GM12864 (cell line): ENCODE measurements around the gene ADGRG6.

ENCODE experiments used
- DNase-seq: peaks from one replicate; pipeline ENCODE4 v3.0.0-alpha.2; 2011; ENCODE audit warnings: low read depth
- H3K4me3 ChIP-seq: 2 replicates; pipeline ENCODE4 v1.5.1; 2011; ENCODE audit warnings: mild to moderate bottlenecking, low read depth, low read length, control low read depth
- CTCF ChIP-seq: IDR thresholded peaks from 2 replicates; pipeline ENCODE4 v1.5.1; 2011; ENCODE audit warnings: low read depth, mild to moderate bottlenecking, moderate library complexity, low read length, control low read depth, inconsistent platforms; ENCODE audit errors: missing control alignments

The ADGRG6 gene

GRCh38 chr6:142373268-142374090 is 71.7 kb downstream of the ADGRG6 start:
- no peak for DNase-seq
- no peak overlapping the region for H3K4me3 ChIP-seq
- no peak for TF ChIP-seq CTCF

DNA sequence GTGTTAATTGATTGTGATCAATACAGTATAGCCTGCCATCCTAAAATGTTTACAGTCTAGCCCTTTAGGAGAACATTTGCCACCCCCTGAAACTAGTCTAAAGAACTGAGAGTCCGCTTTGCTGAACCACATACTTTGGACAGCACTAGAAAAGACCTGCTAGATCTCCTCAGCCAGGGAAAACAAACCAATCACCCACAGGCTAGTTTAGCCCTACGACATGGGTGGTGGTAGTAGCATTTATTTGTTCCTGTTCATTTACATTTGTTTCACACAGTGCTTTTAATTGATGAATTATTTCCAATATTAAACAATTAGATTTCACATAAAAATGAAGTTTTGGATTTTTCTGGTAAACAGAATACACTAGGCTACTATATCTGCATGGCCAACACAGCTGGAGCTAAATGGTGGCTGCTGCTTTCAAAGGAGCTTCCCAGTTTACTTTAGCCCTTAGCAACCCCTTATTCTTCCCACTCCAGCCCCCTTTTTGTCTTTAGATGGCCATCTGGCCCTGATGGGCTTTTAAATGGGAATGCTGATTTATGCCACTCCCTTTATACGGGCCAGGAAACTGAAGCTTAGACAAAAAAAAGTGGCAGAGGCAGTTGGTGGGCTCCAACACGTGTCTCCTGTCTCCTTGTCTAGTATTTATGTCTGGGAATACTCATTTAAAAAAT is 72.4 kb downstream of the ADGRG6 start:
- no peak for TF ChIP-seq CTCF
- DNase-seq, result no peak
- no peak overlapping the region for H3K4me3 ChIP-seq

GRCh38 chr6:142374965-142375733 is 73.3 kb downstream of the ADGRG6 start:
- no peak overlapping the region for H3K4me3 ChIP-seq
- no peak for TF ChIP-seq CTCF
- DNase-seq, result no peak

GRCh38 chr6:142376115-142376514 is 74.3 kb downstream of the ADGRG6 start:
- no peak for TF ChIP-seq CTCF
- H3K4me3 ChIP-seq, result no peak overlapping the region
- DNase-seq, result no peak

DNA sequence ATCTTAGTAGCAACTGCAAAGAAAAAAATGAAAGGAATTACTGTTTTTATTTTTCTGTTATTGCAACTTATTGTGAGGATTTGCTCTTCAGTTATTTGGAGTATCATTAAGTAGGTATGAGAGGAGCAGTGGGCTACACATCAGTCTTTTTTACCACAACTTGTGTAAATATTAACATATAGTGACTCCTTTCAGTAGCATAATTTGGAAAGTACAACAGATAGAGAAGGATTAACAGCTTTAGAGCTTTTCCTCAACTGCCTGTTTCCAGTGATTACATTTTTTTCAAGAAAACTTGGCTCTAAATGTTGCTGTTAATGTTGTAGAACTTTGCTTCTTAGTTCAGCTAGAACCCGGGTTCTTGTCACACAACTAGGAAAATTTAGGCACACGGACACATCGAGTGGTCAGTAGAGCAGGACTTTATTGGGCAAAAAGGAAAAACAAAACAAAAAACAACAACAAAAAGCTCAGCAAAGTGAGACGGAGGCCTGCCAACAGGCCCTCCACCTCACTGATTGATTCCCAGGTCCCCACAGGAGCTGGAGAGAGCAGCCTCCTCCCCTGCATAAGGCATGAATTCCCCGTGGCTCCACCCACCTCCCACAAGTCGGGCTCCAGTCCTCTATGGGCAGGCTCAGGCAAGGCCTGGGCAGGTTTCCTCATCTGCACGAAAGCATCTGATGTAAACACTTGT is 75.1 kb downstream of the ADGRG6 start:
- no peak for DNase-seq
- no peak for TF ChIP-seq CTCF
- H3K4me3 ChIP-seq, result no peak overlapping the region

DNA sequence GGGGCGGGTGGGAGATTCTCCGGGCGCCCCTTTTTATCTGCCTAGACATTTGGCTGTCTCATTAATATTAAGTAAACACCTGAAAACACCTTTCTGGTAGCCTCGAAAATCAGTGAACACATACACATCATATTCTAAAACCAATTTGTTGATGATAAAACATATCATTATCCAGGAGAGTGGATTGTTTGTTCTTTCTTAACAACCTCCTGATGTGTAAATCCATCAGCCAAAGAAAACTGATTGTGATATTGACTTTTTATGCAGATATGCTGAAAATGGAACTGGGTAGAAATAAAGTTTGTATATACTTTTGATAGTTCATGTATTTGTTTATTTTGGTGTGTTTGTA is 75.7 kb downstream of the ADGRG6 start:
- TF ChIP-seq CTCF, result no peak
- no peak overlapping the region for H3K4me3 ChIP-seq
- DNase-seq, result no peak
